ENCODE results near the gene GTF2IRD2.
"Not testable (repeated sequence)": the region's sequence is repeated elsewhere in the genome, so short reads cannot be mapped to it uniquely, and the experiment has no call there.

The GTF2IRD2 gene

DNA sequence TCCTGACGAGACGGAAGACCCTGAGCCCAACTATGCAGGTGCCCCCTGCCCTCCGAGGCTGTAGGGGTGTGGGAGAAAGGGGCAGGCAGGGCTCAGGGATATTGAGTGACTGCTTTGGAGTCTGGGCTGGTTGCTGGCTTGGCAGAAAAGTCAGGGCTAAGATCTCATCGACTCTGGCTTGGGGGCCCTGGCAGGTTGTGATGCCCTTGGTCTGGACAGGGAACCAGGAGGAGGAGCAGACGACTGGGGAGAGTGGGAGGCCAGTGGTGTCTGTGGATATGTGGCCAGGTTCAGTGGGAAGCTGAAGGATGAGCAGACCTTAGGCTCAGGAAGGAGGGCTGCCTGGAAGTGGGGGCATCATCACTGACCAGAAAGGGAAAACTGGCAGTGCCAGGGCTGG lies 67.8 kb downstream of the GTF2IRD2 start:
- not testable (repeated sequence) for DNase-seq

DNA sequence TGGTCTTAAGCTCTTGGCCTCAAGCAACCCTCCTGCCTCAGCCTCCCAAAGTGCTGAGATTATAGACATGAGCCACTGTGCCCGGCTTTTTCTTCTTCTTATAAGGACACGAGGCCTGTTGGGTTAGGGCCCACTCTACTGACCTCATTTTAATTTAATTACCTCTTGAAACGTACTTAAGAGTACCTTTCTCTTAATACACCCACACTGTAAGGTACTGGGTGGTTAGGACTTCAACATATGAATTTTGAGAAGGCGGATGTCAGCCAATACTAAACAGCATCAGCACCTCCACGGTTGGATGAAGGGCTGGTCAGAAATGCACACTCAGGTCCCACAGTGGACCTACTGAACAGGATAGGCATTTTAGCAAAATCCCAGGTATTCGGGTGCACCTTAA lies 69.7 kb downstream of the GTF2IRD2 start:
- DNase-seq, result not testable (repeated sequence)

DNA sequence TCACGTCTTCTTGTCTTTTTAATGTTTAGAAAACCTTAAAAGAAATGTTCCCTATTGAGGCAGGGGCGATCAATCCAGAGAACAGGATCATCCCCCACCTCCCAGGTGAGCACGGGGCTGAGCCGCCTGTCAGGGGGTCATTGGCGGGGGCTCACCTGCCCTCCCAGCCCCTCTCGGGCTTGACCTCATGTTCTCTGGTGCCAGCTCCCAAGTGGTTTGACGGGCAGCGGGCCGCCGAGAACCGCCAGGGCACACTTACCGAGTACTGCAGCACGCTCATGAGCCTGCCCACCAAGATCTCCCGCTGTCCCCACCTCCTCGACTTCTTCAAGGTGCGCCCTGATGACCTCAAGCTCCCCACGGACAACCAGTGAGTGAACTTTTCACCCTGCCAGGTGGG lies 72.4 kb downstream of the GTF2IRD2 start:
- DNase-seq, result not testable (repeated sequence)

DNA sequence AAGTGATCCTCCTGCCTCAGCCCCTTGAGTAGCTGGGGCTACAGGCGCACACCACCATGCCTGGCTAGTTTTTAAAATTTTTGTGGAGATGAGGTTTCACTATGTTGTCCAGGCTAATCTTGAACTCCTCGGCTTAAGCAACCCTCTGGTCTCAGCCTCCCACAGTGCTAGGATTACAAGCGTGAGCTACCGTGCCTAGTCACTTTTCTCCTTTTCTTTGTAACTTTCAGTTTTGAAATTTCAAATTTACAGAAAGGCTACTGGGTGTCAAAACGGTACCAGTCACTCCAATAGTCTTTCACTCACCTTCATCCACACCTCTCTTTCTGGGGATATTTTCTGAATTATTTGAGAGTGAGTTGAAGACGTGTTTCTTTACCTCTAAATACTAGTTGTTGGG lies 76.3 kb downstream of the GTF2IRD2 start:
- DNase-seq, result not testable (repeated sequence)

GRCh38 chr7:74773760-74774750 lies 77.3 kb downstream of the GTF2IRD2 start, which contains the start of gene NCF1:
Gene NCF1, plus strand, starts transcription at chr7:74774011. Its CDS starts 21 bp downstream, at chr7:74774032.
- DNase-seq, result not testable (repeated sequence)

DNA sequence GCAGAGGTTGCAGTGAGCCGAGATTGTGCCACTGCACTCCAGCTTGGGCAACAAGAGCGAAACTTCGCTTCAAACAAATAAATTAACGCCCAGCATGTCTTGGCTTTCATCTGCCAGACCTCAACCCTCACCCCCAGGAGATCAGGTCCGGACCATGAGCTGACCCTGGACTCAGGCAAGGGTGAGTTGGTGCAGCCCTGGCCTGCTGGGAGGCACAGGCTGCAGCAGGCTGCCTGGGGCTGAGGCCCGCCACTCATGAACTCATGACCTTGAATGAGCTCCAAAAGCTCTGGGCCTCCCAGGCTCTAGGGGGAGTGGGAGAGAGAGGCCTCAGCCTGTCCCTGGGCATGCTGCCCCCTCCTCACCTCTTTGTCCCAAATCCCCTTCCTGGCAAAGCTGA lies 79.3 kb downstream of the GTF2IRD2 start:
- not testable (repeated sequence) for DNase-seq

- DNase-seq, result not testable (repeated sequence)
Measured at GRCh38 chr7:74770062-74770461, 81.3 kb downstream of the GTF2IRD2 start.

- not testable (repeated sequence) for DNase-seq
Measured at GRCh38 chr7:74766991-74767390, 84.4 kb downstream of the GTF2IRD2 start.

DNA sequence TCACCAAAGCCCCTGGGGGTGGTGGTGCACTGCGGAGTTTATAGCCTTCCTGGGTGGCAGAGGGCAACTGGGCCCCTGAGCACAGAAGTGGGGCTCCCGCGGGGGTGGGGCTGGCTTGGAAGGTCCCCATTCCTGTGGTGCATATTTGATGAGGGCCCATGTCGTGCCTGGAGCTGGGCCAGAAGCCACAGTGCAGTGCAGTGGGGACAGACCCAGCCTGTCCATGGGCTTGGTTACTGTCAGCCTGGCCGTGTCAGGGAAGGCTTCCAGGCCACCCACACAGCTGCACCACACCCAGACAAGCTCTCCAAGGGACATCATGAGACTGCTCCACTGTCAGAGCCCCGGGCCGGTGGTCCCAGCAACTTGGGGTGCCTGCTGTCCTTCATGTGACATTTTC lies 84.9 kb downstream of the GTF2IRD2 start:
- DNase-seq, result not testable (repeated sequence)

DNA sequence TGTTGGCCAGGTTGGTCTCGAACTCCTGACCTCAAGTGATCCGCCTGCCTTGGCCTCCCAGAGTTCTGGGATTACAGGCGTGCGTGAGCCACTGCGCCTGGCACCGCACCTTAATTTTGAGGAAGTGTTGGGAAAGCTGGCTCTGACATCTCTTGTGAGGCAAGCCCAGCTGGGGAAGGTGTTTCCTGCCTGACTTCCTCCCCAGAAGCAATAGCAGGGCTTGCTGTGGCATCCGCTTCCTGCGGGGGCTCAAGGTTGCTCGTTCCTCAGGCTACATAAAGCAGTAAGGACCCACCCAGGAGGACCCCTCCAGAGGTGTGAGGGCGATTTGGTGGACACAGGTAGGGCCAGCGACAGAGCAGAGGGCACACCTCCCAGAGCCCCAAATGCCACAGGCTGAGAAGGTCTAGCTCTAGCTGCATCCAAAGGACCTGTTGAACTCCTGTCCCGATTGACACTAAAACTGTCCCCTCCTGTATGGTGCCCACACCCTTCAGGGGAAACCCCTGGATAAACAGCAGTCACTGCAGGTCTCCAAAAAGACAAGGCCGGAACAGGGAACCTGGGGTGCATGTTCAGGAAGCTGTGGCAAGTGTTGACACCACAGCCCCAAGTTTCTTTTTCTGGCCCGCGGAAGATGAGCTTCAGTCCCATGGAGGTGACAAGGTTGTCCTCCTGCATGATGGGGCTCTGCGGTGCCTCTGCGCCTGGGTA lies 86.0 kb downstream of the GTF2IRD2 start:
- not testable (repeated sequence) for DNase-seq

GRCh38 chr7:74758982-74759381 lies 92.4 kb downstream of the GTF2IRD2 start:
- DNase-seq, result not testable (repeated sequence)

- not testable (repeated sequence) for DNase-seq
Measured at GRCh38 chr7:74758268-74758667, 93.1 kb downstream of the GTF2IRD2 start.

DNA sequence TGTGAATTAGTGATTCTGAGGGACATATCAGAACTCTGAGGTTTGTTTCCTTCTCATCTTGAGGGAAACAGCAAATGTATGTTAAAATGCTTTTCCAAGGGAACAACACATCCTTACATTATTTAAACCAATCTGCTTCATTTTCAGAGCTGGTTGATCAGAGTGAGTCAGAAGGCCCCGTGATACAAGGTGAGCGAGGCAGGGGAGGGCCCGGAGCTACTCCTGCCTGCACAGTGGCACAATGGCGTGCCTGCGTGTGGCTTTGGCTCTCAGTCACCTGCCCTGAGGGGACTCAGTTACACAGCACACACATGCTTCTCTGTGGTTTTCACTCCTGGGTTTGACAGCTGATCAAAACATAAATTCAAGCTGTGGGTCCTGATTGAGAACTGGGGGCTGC lies 94.7 kb downstream of the GTF2IRD2 start:
- DNase-seq, result not testable (repeated sequence)

DNA sequence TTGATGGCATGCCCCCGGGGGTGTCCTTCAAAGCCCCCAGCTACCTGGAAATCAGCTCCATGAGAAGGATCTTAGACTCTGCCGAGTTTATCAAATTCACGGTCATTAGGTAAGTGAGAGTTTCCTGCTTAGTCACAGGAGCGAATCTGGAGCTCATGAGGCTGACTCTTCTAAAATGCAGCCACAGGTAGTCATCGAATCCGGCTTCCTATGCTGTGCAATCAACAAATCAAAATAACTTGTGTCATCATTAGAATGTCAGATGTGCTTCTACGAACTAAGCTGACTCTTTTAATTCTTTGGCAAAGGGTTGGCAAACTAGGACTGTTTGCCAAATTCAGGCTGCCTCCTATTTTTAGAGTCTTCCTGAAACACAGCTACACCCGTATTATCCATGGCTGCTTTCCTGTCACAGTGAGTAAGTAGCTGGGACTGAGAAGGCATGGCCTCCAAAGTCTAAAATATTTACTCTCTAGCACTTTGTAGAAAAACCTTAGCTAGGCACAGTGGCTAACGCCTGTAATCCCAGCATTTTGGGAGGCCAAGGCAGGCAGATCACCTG lies 97.4 kb downstream of the GTF2IRD2 start:
- DNase-seq, result not testable (repeated sequence)
